GM12874 (cell line): ENCODE measurements around the gene PPP6R3.

Source experiments
- CTCF ChIP-seq: IDR thresholded peaks from 2 replicates; pipeline ENCODE4 v1.5.1; 2011; ENCODE audit warnings: low read depth, mild to moderate bottlenecking, control low read depth, low read length, moderate library complexity; ENCODE audit not compliant: insufficient read depth

The PPP6R3 gene

GRCh38 chr11:68430801-68431200, 29.8 kb upstream of the PPP6R3 start:
- TF ChIP-seq CTCF = no peak

- no peak for TF ChIP-seq CTCF
Measured at GRCh38 chr11:68431984-68432645, 28.4 kb upstream of the PPP6R3 start.

- no peak for TF ChIP-seq CTCF
Measured at GRCh38 chr11:68432874-68433273, 27.7 kb upstream of the PPP6R3 start.

- TF ChIP-seq CTCF = no peak
Measured at GRCh38 chr11:68433541-68433940, 27.0 kb upstream of the PPP6R3 start.

- no peak for TF ChIP-seq CTCF
Measured at GRCh38 chr11:68436162-68436888, 24.2 kb upstream of the PPP6R3 start.

GRCh38 chr11:68436985-68437926, 23.3 kb upstream of the PPP6R3 start:
- no peak for TF ChIP-seq CTCF

GRCh38 chr11:68437927-68438657, 22.5 kb upstream of the PPP6R3 start:
- TF ChIP-seq CTCF = no peak
